GM04503 (cell line): Measurements from ENCODE around the gene SCUBE2.
"Not testable (repeated sequence)": the region's sequence is repeated elsewhere in the genome, so short reads cannot be mapped to it uniquely, and the experiment has no call there.

ENCODE experiments used
- DNase-seq: peaks from one replicate; pipeline ENCODE4 v3.0.0-alpha.2; 2012; ENCODE audit warnings: low read depth

Gene SCUBE2

GRCh38 chr11:9004183-9004926 is 87.0 kb downstream of the SCUBE2 start:
- no peak for DNase-seq

GRCh38 chr11:9003573-9004182 is 87.7 kb downstream of the SCUBE2 start, which contains the start of gene NRIP3:
Gene NRIP3 (minus strand): TSS chr11:9004001. CDS start chr11:9003935, 66 bp downstream.
- DNase-seq, result no peak

GRCh38 chr11:9002920-9003572 is 88.4 kb downstream of the SCUBE2 start:
- DNase-seq, result no peak

DNA sequence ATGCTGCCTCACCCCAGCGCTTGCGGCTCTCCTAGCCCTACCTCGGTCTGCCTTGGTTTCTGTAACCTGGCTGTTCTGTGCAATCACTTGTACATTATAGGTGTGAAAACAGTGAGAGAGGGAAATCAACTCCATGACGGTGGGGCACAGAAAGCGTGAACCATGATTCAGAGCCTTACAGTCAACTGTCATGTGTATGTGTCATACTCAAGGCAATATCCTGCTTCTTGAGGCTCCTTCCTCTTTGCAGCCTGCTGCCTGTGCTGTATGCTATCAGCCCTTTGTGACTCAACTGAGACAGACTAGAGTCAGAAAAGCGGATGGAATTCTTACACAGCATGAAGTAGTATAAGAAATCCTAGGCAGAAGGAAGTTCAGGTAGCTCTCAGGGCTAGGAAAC is 89.7 kb downstream of the SCUBE2 start:
- DNase-seq, result peak; percentile 53

- DNase-seq, result no peak
Observed at GRCh38 chr11:8998017-8998416, 93.4 kb downstream of the SCUBE2 start.

GRCh38 chr11:8997451-8997850 is 93.9 kb downstream of the SCUBE2 start:
- no peak for DNase-seq

GRCh38 chr11:8989453-8989852 is 101.9 kb downstream of the SCUBE2 start:
- peak; percentile 42 for DNase-seq

DNA sequence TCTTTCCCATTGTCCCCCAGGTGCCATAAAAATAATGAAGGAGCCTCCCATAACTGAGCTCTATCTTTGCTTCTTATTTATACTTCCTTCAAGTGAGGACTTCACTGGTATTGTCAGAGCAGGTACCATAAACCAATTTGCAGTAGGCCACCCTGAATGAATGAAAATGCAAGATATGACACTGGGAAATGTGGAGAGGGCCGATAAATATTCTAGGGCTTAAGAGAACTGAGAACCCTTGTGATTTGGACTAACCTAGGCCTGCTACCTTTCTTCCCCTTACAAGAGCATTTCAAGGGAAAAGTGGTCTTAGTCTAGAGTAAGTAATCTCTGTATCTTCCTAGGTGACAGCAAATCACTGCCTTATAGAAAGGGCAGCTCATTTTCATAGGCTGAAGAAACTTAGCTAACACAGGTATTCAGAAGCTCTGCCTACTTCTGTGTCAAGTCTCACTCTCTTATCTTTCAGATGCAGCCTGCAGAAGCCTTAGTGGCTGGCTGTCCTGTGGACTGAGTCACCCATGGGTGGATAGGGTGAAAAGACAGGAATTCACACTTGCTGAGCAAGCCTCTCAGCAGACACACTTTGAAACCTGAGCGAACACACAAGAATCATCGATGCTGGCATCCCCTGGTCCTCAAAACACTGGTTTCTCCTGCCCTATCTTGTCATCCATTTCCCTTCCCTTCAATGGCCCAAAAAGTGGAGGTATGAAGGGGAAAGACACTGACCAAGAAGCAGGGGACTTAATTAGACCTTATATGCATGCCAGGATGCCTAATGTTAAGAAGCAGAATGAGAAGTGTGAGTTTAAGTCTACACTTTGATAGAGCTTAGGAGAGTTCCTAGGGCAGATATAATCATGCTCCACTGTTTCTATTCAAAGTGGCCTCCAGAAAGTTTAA is 102.8 kb downstream of the SCUBE2 start:
- DNase-seq, result no peak

GRCh38 chr11:8987446-8987845 is 104.0 kb downstream of the SCUBE2 start:
- DNase-seq, result no peak

- not testable (repeated sequence) for DNase-seq
Observed at GRCh38 chr11:8986772-8987171, 104.6 kb downstream of the SCUBE2 start.

DNA sequence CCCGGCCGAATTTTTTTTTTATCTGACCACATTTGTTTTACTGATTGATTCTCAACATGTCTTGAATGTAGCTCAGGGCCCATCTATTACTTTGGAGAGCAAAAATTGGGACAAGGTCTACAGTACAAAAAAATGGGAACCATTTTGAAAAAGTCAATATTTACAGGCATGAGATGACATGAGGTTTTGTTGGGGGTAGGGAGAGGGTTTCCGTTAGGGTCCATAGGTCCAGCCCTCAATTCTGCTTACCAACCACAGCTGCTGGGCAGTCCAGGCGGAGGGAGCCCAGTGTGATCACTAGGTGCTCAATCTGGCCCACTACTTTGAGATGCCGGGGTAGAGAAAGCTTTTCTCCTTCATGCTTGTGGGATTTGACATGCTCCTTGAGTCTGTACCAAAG is 105.9 kb downstream of the SCUBE2 start:
- DNase-seq, result no peak

- DNase-seq, result no peak
Observed at GRCh38 chr11:8983552-8983951, 107.8 kb downstream of the SCUBE2 start.

GRCh38 chr11:8980485-8980884 is 110.9 kb downstream of the SCUBE2 start:
- no peak for DNase-seq

DNA sequence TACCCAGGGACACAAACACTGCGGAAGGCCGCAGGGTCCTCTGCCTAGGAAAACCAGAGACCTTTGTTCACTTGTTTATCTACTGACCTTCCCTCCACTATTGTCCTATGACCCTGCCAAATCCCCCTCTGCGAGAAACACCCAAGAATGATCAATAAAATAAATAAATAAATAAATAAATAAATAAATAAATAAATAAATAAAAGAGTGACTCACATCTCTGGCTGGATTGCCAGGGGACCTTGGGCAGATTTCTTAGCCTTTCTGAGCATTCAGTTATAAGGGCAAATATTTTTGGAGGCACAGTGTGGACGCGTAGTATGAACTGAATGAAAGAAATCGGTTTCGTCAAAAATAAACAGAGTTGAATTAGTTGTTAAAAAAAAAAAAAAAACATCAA is 112.0 kb downstream of the SCUBE2 start:
- not testable (repeated sequence) for DNase-seq

GRCh38 chr11:8973121-8973520 is 118.3 kb downstream of the SCUBE2 start:
- no peak for DNase-seq

- no peak for DNase-seq
Observed at GRCh38 chr11:8971924-8972316, 119.5 kb downstream of the SCUBE2 start.

GRCh38 chr11:8971196-8971923 is 120.0 kb downstream of the SCUBE2 start:
- DNase-seq, result no peak
